GM03348 (cell line): ENCODE measurements around the gene POLDIP2.
"Not testable (repeated sequence)": the region's sequence is repeated elsewhere in the genome, so short reads cannot be mapped to it uniquely, and the experiment has no call there.

Experiments used
- DNase-seq: peaks from one replicate; pipeline ENCODE4 v3.0.0; 2012; ENCODE audit warnings: low spot score

Gene POLDIP2

GRCh38 chr17:28365487-28365886 is 8.2 kb upstream of the POLDIP2 start:
- DNase-seq = no peak

GRCh38 chr17:28364665-28365363 is 7.5 kb upstream of the POLDIP2 start, which contains the start of gene SEBOX:
SEBOX (minus strand) TSS chr17:28365199; CDS start chr17:28365151, 48 bp downstream.
- DNase-seq = no peak

- DNase-seq = no peak
Observed at GRCh38 chr17:28363776-28364650, 6.7 kb upstream of the POLDIP2 start.

DNA sequence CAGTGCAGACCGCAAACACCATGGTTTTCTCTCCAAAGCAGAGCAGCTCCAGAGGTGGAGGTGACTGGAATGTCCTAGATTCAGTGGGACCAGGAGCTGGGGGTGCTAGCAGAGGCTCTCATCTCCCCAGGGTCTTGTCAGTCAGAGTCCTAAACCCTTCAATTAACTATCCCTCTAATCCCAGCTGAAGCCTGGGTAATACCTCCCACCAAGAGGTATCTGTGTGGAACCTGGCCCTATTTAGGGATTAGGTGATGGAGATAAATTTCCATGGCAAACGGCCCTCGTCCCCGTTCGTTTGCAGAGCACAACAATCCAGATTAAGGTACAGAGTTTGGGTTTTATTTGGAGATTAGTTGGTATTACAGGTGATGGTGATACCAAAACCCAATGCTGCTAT is 5.9 kb upstream of the POLDIP2 start:
- no peak for DNase-seq

DNA sequence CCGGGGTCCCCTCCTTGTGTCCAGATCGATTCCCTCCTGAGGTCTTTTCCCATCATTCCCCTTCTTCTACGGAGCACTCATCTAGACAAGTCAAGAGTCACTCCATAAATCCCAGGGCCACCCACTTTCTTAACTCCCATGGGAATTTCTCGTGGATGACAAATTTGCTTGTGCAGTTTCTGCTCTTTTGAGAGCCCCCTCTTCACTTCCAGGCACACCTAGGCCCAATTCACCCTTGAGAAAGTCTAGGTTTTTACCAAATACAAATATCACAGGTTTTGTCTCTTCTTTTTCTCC is 522 bp upstream of the POLDIP2 start:
- no peak for DNase-seq

DNA sequence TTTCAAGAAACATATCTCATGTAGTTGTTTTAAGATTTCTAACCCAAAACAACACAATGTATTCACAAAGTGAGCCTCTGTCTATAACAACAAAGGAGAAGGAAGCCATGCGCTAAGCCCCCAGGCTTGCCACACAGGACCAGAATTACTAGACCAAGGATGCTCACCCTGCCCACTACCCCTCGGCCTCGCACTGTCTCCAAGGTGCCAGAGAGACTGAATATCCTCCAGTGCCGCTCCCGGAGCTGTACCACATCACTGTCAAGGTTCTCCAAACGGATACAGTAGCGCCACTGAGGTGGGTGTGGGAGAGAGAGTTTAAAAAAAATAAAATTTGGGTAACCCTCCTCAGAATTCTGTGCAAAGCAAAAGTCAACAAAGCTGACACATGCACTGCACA is 7.1 kb downstream of the POLDIP2 start:
- no peak for DNase-seq

- DNase-seq = no peak
Observed at GRCh38 chr17:28348979-28349378, 8.3 kb downstream of the POLDIP2 start.

GRCh38 chr17:28347261-28347891 is 10.0 kb downstream of the POLDIP2 start:
- peak; percentile 83 for DNase-seq

DNA sequence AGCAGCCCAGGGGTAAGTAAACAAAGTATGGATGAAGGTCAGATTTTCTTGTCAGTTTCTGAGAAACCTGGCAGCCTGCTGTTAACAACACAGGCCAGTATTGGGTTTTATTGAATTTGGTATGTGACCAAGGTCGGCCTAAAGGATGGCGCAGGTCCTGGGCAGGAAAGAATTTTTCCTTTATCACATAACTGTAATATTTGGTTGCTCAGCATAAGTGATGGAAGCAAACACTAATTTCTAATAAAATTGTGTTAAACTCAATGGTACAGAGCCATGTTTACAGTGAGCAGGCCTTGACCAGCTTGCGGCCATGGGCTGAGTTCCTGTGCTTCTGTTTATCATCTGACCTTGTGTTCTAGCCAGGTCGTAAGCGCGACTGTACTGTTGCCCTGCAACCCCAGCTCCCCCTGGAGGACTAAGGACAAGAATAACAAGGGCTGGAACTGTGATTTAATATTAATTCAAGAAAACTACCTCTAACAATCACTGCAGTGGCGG is 10.5 kb downstream of the POLDIP2 start:
- no peak for DNase-seq

GRCh38 chr17:28346199-28346580 is 11.1 kb downstream of the POLDIP2 start:
- DNase-seq = no peak

DNA sequence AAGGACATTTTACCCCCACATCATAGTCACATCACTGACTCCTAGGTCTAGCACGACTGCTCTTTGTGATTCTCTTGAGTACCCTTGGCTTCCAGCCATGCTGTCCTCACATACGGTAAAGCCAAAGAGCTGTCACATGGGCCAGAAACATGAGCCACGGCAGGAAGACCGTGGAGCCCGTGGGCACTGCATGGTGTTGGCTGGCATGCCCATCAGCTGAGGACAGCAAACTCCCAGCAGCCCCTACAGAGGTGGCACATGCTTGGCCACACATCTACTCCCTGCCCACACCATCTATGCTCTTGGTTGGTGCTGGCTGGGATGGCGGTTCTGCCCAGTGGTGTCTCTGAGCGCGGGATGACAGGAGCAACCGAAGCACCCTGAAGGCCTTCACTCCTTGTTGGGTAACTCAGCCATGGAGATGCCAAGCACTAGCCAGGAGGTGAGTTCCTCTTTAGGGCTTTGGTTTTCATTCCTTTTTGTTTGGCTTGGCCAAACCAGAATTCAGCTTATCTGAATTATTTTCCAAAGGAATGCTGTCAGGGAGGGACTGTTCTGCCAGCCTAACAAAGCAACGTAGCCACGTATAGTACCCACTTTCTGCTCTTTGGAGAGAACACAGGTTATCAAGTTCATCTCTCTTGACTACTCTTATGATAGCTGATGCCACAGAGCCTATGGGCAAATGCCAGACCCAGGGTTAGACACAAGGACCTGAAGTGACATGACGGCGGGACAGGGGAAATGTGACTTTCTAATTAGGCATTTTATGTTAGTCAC is 11.7 kb downstream of the POLDIP2 start:
- DNase-seq = no peak

- no peak for DNase-seq
Observed at GRCh38 chr17:28344435-28344901, 12.9 kb downstream of the POLDIP2 start.

- DNase-seq = no peak
Observed at GRCh38 chr17:28344011-28344410, 13.3 kb downstream of the POLDIP2 start.

DNA sequence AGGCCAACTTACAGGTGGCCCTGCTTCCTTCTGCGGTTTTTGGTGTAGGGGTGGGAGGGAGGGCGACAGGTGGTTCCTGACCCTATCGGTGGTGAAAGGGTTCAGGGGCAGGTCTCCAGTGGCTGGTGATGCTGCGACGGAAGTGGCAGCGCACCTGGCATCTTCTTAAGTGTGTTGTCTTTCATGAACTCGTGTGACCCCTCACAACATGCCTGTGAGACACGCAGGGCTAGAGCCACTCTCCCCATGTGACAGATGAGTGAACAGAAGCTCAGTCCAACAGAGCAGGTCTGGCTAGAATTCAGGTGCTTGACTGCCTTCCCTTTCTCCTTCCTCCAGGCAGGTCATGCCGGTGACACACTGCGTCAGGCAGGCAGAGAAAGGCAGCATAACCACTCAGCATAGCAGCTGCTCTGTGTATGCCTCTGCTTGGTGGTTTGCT is 13.8 kb downstream of the POLDIP2 start:
- DNase-seq = no peak

DNA sequence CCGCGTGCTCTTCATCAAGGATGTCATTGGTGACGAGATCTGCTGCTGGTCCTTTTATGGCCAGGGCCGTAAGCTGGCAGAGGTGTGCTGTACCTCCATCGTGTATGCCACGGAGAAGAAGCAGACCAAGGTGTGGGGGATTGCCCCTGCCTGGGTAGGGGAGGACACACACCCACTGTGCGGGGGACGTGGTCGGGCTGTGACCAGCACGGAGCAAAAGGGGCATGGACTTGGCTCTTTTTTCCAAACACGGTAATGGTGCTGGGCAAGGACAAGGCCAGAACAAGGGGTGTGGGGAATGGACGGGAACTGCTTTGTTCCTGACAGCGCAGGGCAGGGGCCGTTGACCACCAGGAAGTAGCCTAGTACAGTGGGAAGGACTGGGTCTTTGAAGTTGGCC is 15.0 kb downstream of the POLDIP2 start:
- no peak for DNase-seq

GRCh38 chr17:28341516-28341915 is 15.8 kb downstream of the POLDIP2 start:
- no peak for DNase-seq

- no peak for DNase-seq
Observed at GRCh38 chr17:28340374-28340773, 17.0 kb downstream of the POLDIP2 start.

DNA sequence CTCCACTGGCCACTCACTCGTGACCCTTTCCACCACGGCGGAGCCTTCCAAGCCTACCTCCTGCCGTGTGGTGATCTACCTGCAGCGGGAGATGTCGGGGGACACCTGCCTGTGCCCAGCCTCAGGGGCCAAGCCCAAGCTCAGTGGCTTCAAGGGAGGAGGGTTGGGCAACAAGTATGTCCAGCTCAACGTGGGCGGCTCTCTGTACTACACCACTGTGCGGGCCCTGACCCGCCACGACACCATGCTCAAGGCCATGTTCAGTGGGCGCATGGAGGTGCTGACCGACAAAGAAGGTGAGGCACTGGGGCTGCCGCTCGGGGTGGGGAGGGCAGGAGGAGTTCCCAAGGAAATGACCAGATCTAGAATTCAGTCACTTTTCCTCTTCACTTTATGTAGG is 17.9 kb downstream of the POLDIP2 start:
- no peak for DNase-seq

GRCh38 chr17:28338769-28339212 is 18.5 kb downstream of the POLDIP2 start:
- DNase-seq = not testable (repeated sequence)

GRCh38 chr17:28338056-28338768 is 19.1 kb downstream of the POLDIP2 start:
- DNase-seq = peak; percentile 29
